GM12892 (cell line): ENCODE data around the gene PHYKPL.
"Not testable (repeated sequence)": the region's sequence is repeated elsewhere in the genome, so short reads cannot be mapped to it uniquely, and the experiment has no call there.

Source experiments
- DNase-seq: peaks from one replicate; pipeline ENCODE4 v3.0.0; 2011; ENCODE audit not compliant: insufficient read length
- FAIRE-seq: peaks from 2 replicates; lab custom pipeline; 2011; peaks lifted over from hg19 to GRCh38; lab: Jason Lieb, UNC
- POLR2A ChIP-seq: IDR thresholded peaks from 2 replicates; pipeline ENCODE4 v1.6.1; 2011; ENCODE audit warnings: low read depth, low read length, control low read depth
- POLR2AphosphoS5 ChIP-seq: IDR thresholded peaks from 2 replicates; pipeline ENCODE4 v1.6.1; 2011; ENCODE audit warnings: low read depth, low read length, control low read depth
- TAF1 ChIP-seq: IDR thresholded peaks from 2 replicates; pipeline ENCODE4 v1.6.1; 2011; ENCODE audit warnings: low read depth, mild to moderate bottlenecking, control low read depth, low read length, borderline replicate concordance

PHYKPL gene

DNA sequence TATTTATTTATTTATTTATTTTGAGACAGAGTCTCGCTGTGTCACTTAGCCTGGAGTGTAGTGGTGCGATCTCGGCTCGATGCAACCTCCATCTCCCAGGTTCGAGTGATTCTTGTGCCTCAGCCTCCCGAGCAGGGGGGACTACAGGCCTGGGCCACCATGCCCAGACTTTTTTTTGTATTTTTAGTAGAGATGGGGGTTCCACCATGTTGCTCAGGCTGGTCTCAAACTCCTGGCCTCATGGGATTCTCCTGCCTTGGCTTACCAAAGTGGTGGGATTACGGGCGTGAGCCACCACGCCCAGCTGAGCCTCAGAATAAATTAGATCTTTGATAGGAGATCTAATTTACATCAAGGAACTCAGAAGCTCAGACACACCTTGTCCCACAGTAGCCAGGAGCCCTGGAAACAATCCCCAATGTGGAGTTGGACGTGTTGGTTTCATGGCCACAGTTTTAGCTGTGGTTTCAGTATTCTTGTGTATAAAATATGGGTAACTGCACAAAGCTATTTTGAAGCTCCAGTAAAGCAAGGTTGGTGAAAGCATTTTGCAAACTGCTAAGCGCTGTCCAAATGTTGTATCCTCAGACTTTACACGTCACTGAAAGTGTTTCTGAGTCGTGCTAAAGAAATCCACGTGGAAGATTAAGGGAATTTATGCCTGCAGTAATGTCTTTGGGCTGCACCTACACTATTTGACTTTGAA lies 31.2 kb downstream of the PHYKPL start:
- DNase-seq (no peak), FAIRE-seq (no peak)
- TF ChIP-seq POLR2A: no peak
- TF ChIP-seq POLR2AphosphoS5: no peak
- TF ChIP-seq TAF1: no peak

DNA sequence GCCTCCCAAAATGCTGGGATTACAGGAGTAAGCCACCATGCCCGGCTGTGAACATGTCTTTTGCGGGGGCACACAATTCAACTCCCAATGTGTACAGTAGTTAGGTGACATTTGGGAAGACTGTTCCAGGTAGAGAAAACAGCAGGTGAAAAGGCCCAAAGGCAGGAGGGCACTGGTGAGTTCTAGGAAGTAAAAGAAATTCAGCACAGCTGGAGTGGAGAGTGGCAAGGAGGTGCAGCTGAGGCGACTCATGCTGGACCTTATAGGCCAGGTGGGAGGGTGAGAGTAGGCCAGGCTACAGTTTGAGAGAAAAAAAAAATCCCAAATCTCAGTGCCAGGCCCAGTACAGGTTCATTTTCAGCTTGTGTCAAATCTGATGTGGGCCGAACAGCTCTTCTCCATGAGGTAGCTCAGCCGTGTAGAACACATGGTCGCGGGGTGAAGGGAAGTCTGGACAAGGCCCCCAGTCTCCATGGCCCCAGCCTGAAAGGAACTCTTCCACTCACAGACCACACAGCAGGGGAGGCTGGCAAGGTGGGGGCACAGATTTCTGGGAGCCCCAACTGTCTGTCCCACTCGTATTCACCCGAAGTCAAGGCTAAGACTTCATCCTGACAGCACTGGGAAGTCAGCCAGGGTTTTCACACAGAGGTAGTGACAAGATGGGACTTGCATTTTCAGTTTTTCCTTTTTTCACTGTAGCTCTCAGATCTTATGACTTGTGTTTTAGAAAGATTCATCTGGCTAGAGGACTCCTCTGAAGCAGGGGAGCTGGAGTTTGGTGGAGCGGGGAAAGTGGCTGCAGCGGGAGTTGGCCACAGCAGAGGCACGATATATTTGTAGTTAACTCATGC lies 32.8 kb downstream of the PHYKPL start:
- DNase-seq (no peak), FAIRE-seq (no peak)
- no peak for TF ChIP-seq POLR2A
- TF ChIP-seq TAF1: no peak
- TF ChIP-seq POLR2AphosphoS5: no peak

DNA sequence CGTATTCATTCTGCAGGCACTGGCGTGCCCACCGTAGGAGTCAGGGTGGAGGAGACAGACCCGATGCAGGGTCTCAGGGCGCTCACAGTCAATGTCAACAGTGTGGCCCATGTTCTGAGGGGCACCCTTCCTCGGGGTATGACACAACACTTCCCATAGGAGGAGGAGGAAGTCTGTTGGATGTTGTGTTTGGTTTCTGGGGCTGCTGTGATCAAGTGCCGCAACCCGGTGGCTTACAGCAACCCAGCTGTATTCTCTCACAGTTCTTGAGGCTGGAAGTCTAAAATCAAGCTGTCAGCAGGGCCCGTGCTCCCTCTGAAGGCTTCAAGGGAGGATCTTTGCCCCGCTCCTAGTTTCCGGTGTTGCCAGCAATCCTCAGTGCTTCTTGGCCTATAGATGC lies 33.9 kb downstream of the PHYKPL start:
- no peak for DNase-seq
- TF ChIP-seq POLR2A: no peak
- TF ChIP-seq TAF1: no peak
- no peak for TF ChIP-seq POLR2AphosphoS5
- no peak for FAIRE-seq

DNA sequence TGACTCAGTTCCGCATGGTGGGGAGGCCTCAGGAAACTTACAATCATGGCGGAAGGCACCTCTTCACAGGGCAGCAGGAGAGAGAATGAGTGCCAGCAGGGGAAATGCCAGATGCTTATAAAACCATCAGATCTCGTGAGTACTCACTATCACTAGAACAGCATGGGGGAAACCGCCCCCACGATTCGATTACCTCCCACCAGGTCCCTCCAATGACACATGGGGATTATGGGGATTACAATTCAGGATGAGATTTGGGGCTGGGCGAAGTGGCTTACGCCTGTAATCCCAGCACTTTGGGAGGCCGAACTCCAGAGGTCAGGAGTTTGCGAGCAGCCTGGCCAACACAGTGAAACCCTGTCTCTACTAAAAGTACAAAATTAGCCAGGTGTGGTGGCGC lies 34.5 kb downstream of the PHYKPL start:
- DNase-seq, FAIRE-seq: not testable (repeated sequence)

DNA sequence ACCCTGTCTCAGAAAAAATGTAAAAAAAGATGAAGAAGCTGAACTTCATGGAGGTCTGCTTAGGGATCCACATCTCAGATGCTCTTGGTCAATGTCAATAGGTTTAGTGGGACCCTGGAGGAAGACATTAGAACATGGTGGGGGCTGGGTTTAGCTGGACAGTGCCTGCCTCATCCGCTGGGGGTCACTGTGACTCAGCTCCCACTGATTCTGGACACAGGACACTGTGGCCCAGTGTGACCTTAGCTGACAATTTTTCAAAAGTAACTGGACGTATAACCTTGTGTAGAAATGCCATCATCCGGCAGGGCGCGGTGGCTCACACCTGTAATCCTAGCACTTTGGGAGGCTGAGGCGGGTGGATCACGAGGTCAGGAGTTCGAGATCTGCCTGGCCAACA lies 35.6 kb downstream of the PHYKPL start:
- DNase-seq: no peak
- TF ChIP-seq POLR2AphosphoS5: no peak
- no peak for TF ChIP-seq TAF1
- no peak for TF ChIP-seq POLR2A
- no peak for FAIRE-seq

DNA sequence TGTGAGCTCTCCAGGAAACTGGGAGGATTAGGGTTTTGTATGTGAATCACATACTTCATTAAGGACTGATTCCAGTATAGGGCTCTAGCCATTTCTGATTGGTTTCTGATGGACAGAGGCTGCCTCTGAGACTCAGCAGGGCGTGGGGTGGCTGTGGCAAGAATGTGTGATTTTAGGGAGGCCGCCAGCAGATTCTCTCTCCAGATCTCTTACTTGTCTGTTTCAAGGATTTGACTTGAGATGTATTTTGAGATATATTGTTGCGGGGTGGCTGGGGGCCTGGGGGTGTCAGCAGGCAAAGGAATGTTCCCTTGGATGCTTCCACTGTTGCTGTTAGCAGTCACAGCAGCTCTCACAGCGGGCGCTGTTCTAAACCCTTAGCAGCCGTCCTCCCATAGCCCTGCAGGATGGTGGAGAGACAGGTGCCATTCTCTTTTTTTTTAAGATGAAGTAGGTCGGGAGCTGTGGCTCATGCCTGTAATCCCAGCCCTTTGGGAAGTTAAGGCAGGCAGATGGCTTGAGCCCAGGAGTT lies 36.3 kb downstream of the PHYKPL start:
- TF ChIP-seq POLR2A (no peak), POLR2AphosphoS5 (no peak), TAF1 (no peak)
- FAIRE-seq: no peak
- no peak for DNase-seq

DNA sequence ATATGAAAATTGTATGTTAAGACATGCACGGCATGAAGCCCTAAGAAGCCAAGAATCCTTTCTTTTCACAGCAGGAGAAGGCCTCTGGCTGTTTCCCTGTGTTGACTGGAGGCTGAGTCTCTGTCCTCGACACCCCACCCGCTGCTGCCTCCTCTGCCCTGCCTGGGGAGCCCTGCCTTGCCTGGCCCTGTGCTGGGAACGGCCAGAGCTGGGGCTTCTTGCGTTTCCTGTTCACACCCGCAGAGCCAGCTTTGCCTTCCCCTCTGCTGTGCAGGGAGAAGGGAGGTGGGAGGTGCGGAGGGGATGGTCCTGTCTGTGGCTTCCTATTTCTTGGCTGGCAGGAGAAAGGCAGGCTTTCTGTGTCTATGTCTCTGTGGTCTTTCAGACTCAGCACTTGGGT lies 38.6 kb downstream of the PHYKPL start:
- DNase-seq (no peak), FAIRE-seq (no peak)
- TF ChIP-seq POLR2A (no peak), POLR2AphosphoS5 (no peak), TAF1 (no peak)

DNA sequence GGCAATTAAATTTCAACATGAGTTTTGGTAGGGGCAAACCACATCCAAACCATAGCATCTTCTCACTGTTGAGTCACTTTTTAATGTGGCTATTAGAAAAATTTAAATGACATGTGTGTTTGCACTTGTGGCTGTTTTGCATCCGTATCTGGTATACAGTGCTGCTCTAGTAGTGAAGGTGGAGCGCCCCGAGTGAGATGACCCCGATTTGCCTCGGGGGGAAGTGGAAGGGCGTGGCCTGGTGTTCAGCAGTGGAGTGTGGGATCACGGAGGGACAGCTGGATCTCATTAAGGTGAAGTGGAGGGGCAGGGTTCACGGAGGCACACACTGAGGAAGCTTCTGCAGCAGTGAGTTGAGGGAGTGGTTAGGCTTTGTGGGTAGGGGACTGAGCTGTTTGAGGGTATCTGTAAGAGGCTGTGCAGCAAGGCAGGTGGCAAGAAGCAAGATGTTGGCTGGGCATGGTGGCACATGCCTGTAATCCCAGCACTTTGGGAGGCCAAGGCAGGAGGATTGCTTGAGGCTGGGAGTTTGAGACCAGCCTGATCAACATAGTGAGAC lies 39.3 kb downstream of the PHYKPL start:
- FAIRE-seq: no peak
- TF ChIP-seq POLR2A (no peak), TAF1 (no peak), POLR2AphosphoS5 (no peak)
- DNase-seq: no peak

DNA sequence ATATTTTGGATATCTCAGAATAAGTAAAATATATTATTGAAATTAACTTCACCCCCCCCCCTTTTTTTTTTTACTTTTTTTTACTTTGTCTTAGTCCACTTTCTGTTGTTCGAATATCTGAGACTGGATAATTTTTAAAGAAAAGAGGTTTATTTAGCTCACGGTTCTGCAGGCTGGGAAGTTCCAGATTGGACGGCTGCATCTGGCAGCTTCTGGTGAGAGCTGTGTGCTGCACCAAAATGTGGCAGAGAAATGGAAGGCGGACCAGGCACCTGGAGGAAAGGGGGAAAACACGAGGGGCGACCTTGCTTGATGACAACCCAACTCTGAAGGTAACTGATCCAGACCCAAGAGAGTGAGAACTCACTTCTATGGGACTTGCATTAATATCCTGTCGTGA lies 39.8 kb downstream of the PHYKPL start:
- no peak for DNase-seq
- no peak for FAIRE-seq
- TF ChIP-seq POLR2A: no peak
- no peak for TF ChIP-seq POLR2AphosphoS5
- TF ChIP-seq TAF1: no peak

DNA sequence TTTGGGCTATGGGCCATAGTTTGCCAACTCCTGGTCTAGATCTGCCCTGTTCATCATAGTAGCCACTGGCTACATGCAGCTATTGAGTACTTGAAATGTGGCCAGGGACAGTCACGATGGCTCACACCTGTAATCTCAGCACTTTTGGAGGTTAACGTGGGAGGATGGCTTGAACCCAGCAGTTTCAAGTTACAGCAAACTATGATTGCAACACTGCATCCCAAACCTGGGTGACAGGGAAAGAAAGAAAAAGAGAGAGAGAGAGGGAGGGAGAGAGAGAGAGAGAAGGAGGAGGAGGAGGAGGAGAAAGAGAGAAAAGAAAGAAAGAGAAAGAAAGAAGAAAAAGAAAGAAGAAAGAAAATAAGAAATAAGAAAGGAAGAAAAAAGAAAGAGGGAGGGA lies 40.4 kb downstream of the PHYKPL start:
- FAIRE-seq (no peak), DNase-seq (no peak)
- TF ChIP-seq POLR2AphosphoS5: no peak
- no peak for TF ChIP-seq POLR2A
- no peak for TF ChIP-seq TAF1

DNA sequence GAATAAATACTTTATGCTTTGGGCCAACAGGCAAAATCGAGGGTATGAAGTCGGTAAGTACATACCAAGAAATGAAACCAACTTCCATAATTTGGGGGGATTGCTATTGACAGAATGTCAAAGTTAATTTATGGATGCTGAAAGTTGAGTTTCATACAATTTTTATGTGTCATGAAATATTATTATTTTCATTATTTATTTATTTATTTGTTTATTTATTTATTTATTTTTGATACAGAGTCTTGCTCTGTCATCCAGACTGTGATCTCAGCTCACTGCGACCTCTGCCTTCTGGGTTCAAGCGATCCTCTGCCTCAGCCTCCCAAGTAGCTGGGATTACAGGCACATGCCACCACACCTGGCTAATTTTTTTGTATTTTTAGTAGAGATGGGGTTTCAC lies 40.9 kb downstream of the PHYKPL start:
- TF ChIP-seq POLR2A (no peak), TAF1 (no peak), POLR2AphosphoS5 (no peak)
- FAIRE-seq (no peak), DNase-seq (no peak)
